GM23338 (cell line): ENCODE results near the gene HTR4. TPM values are rescaled to one million over a fixed set of nuclear protein-coding genes. Genes with fewer than 3 reads are reported as not detected.

Experiments
- ATAC-seq: fragments of 200-7000 bp; cut with Tn5 transposase; 3 replicates; pipeline ENCODE4 v1.9.1; 2020
- DNase-seq: peaks from one replicate; pipeline ENCODE4 v3.0.0-alpha.2; 2015; ENCODE audit warnings: low spot score
- H2AFZ ChIP-seq: fragments of 200-600 bp; sonication (generic); 2 replicates; pipeline ENCODE4 v1.8.0; 2016; ENCODE audit warnings: antibody characterized with exemption, mild to moderate bottlenecking, moderate library complexity
- H3F3A ChIP-seq: fragments of 200-600 bp; sonication (generic); replicated peaks from 2 replicates; pipeline ENCODE4 v1.8.0; 2017; ENCODE audit warnings: antibody characterized with exemption, mixed run types, low read depth
- H3K27ac ChIP-seq: fragments of 200-600 bp; sonication (generic); 2 replicates; pipeline ENCODE4 v1.6.1; 2016; ENCODE audit warnings: low read depth
- H3K27me3 ChIP-seq: fragments of 200-600 bp; sonication (generic); 2 replicates; pipeline ENCODE4 v1.8.0; 2016; ENCODE audit warnings: mild to moderate bottlenecking, mixed run types, moderate library complexity; ENCODE audit not compliant: insufficient read depth
- H3K36me3 ChIP-seq: fragments of 200-600 bp; sonication (generic); 2 replicates; pipeline ENCODE4 v1.8.0; 2016; ENCODE audit warnings: mild to moderate bottlenecking; ENCODE audit not compliant: insufficient read depth
- H3K4me1 ChIP-seq: fragments of 200-600 bp; sonication (generic); 2 replicates; pipeline ENCODE4 v1.8.0; 2016; ENCODE audit warnings: mild to moderate bottlenecking, moderate library complexity; ENCODE audit not compliant: insufficient read depth
- H3K4me2 ChIP-seq: fragments of 200-600 bp; sonication (generic); 2 replicates; pipeline ENCODE4 v1.7.1; 2017; ENCODE audit warnings: mixed run types
- H3K4me3 ChIP-seq: fragments of 200-600 bp; sonication (generic); 2 replicates; pipeline ENCODE4 v1.6.1; 2016; ENCODE audit warnings: mixed run types
- H3K79me2 ChIP-seq: fragments of 200-600 bp; sonication (generic); replicated peaks from 2 replicates; pipeline ENCODE4 v1.8.0; 2017; ENCODE audit warnings: mild to moderate bottlenecking; ENCODE audit not compliant: insufficient read depth
- H3K9me2 ChIP-seq: fragments of 200-600 bp; sonication (generic); 2 replicates; pipeline ENCODE4 v1.8.0; 2017; ENCODE audit not compliant: insufficient read depth
- H4K20me1 ChIP-seq: fragments of 200-600 bp; sonication (generic); replicated peaks from 2 replicates; pipeline ENCODE4 v1.8.0; 2017; ENCODE audit warnings: mild to moderate bottlenecking; ENCODE audit not compliant: insufficient read depth
- H3K27ac Mint-ChIP-seq: 2 replicates; pipeline ENCODE4 v1.8.0; 2020; ENCODE audit warnings: inconsistent platforms, mild to moderate bottlenecking, moderate library complexity, mixed read lengths
- H3K27me3 Mint-ChIP-seq: 3 replicates; pipeline ENCODE4 v1.8.0; 2022; ENCODE audit warnings: low read depth, mild to moderate bottlenecking, moderate library complexity, mixed read lengths, inconsistent platforms; ENCODE audit not compliant: insufficient read depth, poor library complexity
- H3K36me3 Mint-ChIP-seq: 3 replicates; pipeline ENCODE4 v1.8.0; 2021; ENCODE audit warnings: low read depth, mild to moderate bottlenecking, inconsistent platforms, moderate library complexity, mixed read lengths
- H3K4me1 Mint-ChIP-seq: 3 replicates; pipeline ENCODE4 v1.8.0; 2020; ENCODE audit warnings: mild to moderate bottlenecking, inconsistent platforms, mixed read lengths
- H3K4me3 Mint-ChIP-seq: 3 replicates; pipeline ENCODE4 v1.8.0; 2021; ENCODE audit warnings: moderate library complexity, mild to moderate bottlenecking, inconsistent platforms, mixed read lengths
- H3K9me3 Mint-ChIP-seq: 3 replicates; pipeline ENCODE4 v1.8.0; 2020; ENCODE audit warnings: moderate library complexity, mild to moderate bottlenecking, inconsistent platforms, mixed read lengths
- CREB1 ChIP-seq: fragments of 250-450 bp; sonication (Bioruptor Pico); IDR thresholded peaks from 2 replicates; pipeline ENCODE4 v1.5.0; 2020; ENCODE audit warnings: low read depth, mild to moderate bottlenecking, moderate library complexity
- CTCF ChIP-seq, 2 experiments: fragments of 200-600 bp in 1 of 2; sonication (generic) in 1 of 2; conservative IDR thresholded peaks; 2 replicates each; pipeline versions ENCODE4 v1.5.1 to v1.6.1; 2016 to 2017; ENCODE audit warnings: antibody characterized with exemption in 2 of 2, low read depth in 2 of 2, mild to moderate bottlenecking in 2 of 2, moderate library complexity in 1 of 2
- EZH2 ChIP-seq: fragments of 200-600 bp; sonication (generic); IDR thresholded peaks from one replicate; pipeline ENCODE4 v1.8.0; 2017; ENCODE audit warnings: antibody characterized with exemption, mild to moderate bottlenecking, low read depth; ENCODE audit not compliant: unreplicated experiment
- NANOG ChIP-seq: IDR thresholded peaks from 2 replicates; pipeline ENCODE4 v1.6.1; 2016; ENCODE audit warnings: antibody characterized with exemption, borderline replicate concordance
- REST ChIP-seq: IDR thresholded peaks from one replicate; pipeline ENCODE4 v1.6.1; 2018; ENCODE audit warnings: antibody characterized with exemption; ENCODE audit not compliant: unreplicated experiment
- STAT1 ChIP-seq: IDR thresholded peaks from one replicate; pipeline ENCODE4 v1.6.1; 2016; ENCODE audit warnings: antibody characterized with exemption; ENCODE audit not compliant: unreplicated experiment
- ZNF114 ChIP-seq: fragments of 250-450 bp; sonication (Bioruptor Pico); IDR thresholded peaks from 2 replicates; pipeline ENCODE4 v1.5.0; 2020; ENCODE audit warnings: mild to moderate bottlenecking, moderate library complexity
- ZNF331 ChIP-seq: fragments of 250-450 bp; sonication (Bioruptor Pico); IDR thresholded peaks from 2 replicates; pipeline ENCODE4 v1.5.0; 2020; ENCODE audit warnings: low read depth, mild to moderate bottlenecking, moderate library complexity
- polyA plus RNA-seq: library from polyadenylated mRNA; unstranded; fragments of >200 nt; fragmentation: Nextera tagmentation; extraction: Ambion mirVana; gene quantifications from 2 replicates; pipeline ENCODE4 v1.2.1, GENCODE V29; 2016
- total RNA-seq: library from RNA; depleted of rRNA; stranded (reverse); fragments of >200 nt; shearing (Covaris generic); gene quantifications from 2 replicates; pipeline ENCODE4 v1.2.3, GENCODE V29; 2014
- TF ChIP-seq, protein P1 (sequence below): fragments of 250-450 bp; sonication (Bioruptor Pico); IDR thresholded peaks from 2 replicates; pipeline ENCODE4 v1.5.0; 2020; ENCODE audit warnings: mild to moderate bottlenecking, moderate library complexity

Gene HTR4
- total and polyA plus RNA-seq, 2 experiments from 2014 or later: 0.10 TPM; not detected in 1

GRCh38 chr5:148626081-148626613 is 28.2 kb downstream of the HTR4 start:
- TF ChIP-seq CREB1 (CRISPR knock-in tag) (no peak), CTCF (conservative IDR thresholded peaks at IDR 0.05; ENCODE audit: low read depth in 2 of 2) (no peak), ZNF114 (CRISPR knock-in tag) (no peak), ZNF331 (CRISPR knock-in tag) (no peak), STAT1 (no peak), EZH2 (no peak)
- no peaks in the 10 kb centered on the region for H3K4me1 Mint-ChIP-seq
- ATAC-seq (no peak), DNase-seq (no peak)
- H3K36me3 Mint-ChIP-seq: no peaks in the 10 kb centered on the region
- Histone ChIP-seq H4K20me1 (no peaks in the 10 kb centered on the region), H3F3A (no peaks in the 10 kb centered on the region), H3K4me2 (no peak overlapping the region), H3K9me2 (no peaks in the 10 kb centered on the region), H3K27ac (no peak overlapping the region), H3K4me3 (no peak overlapping the region), H3K36me3 (no peaks in the 10 kb centered on the region), H2AFZ (no peak overlapping the region), H3K27me3 (no peaks in the 10 kb centered on the region), H3K79me2 (no peaks in the 10 kb centered on the region), H3K4me1 (no peaks in the 10 kb centered on the region)
- H3K27me3 Mint-ChIP-seq: peaks cover 1% of the 10 kb centered on the region
- H3K9me3 Mint-ChIP-seq: no peaks in the 10 kb centered on the region
- no peak overlapping the region for H3K27ac Mint-ChIP-seq
- no peak overlapping the region for H3K4me3 Mint-ChIP-seq

- no peak overlapping the region for H3K27ac ChIP-seq
- H3F3A ChIP-seq: no peaks in the 10 kb centered on the region
- no peak overlapping the region for H3K4me2 ChIP-seq
- no peaks in the 10 kb centered on the region for H3K4me1 Mint-ChIP-seq
- H3K4me1 ChIP-seq: no peaks in the 10 kb centered on the region
- no peak overlapping the region for H3K4me3 ChIP-seq
- DNase-seq: no peak
- H3K27ac Mint-ChIP-seq: no peak overlapping the region
- H3K36me3 ChIP-seq: no peaks in the 10 kb centered on the region
- H3K79me2 ChIP-seq: no peaks in the 10 kb centered on the region
- no peak overlapping the region for H2AFZ ChIP-seq
- H3K9me2 ChIP-seq: no peaks in the 10 kb centered on the region
- H4K20me1 ChIP-seq: no peaks in the 10 kb centered on the region
- no peak for ATAC-seq
- no peaks in the 10 kb centered on the region for H3K36me3 Mint-ChIP-seq
- no peaks in the 10 kb centered on the region for H3K27me3 ChIP-seq
- H3K9me3 Mint-ChIP-seq: no peaks in the 10 kb centered on the region
- peaks cover 1% of the 10 kb centered on the region for H3K27me3 Mint-ChIP-seq
- H3K4me3 Mint-ChIP-seq: no peak overlapping the region
- TF ChIP-seq NANOG: no peak
- TF ChIP-seq ZNF331 (CRISPR knock-in tag): no peak
- TF ChIP-seq, protein P1, sequence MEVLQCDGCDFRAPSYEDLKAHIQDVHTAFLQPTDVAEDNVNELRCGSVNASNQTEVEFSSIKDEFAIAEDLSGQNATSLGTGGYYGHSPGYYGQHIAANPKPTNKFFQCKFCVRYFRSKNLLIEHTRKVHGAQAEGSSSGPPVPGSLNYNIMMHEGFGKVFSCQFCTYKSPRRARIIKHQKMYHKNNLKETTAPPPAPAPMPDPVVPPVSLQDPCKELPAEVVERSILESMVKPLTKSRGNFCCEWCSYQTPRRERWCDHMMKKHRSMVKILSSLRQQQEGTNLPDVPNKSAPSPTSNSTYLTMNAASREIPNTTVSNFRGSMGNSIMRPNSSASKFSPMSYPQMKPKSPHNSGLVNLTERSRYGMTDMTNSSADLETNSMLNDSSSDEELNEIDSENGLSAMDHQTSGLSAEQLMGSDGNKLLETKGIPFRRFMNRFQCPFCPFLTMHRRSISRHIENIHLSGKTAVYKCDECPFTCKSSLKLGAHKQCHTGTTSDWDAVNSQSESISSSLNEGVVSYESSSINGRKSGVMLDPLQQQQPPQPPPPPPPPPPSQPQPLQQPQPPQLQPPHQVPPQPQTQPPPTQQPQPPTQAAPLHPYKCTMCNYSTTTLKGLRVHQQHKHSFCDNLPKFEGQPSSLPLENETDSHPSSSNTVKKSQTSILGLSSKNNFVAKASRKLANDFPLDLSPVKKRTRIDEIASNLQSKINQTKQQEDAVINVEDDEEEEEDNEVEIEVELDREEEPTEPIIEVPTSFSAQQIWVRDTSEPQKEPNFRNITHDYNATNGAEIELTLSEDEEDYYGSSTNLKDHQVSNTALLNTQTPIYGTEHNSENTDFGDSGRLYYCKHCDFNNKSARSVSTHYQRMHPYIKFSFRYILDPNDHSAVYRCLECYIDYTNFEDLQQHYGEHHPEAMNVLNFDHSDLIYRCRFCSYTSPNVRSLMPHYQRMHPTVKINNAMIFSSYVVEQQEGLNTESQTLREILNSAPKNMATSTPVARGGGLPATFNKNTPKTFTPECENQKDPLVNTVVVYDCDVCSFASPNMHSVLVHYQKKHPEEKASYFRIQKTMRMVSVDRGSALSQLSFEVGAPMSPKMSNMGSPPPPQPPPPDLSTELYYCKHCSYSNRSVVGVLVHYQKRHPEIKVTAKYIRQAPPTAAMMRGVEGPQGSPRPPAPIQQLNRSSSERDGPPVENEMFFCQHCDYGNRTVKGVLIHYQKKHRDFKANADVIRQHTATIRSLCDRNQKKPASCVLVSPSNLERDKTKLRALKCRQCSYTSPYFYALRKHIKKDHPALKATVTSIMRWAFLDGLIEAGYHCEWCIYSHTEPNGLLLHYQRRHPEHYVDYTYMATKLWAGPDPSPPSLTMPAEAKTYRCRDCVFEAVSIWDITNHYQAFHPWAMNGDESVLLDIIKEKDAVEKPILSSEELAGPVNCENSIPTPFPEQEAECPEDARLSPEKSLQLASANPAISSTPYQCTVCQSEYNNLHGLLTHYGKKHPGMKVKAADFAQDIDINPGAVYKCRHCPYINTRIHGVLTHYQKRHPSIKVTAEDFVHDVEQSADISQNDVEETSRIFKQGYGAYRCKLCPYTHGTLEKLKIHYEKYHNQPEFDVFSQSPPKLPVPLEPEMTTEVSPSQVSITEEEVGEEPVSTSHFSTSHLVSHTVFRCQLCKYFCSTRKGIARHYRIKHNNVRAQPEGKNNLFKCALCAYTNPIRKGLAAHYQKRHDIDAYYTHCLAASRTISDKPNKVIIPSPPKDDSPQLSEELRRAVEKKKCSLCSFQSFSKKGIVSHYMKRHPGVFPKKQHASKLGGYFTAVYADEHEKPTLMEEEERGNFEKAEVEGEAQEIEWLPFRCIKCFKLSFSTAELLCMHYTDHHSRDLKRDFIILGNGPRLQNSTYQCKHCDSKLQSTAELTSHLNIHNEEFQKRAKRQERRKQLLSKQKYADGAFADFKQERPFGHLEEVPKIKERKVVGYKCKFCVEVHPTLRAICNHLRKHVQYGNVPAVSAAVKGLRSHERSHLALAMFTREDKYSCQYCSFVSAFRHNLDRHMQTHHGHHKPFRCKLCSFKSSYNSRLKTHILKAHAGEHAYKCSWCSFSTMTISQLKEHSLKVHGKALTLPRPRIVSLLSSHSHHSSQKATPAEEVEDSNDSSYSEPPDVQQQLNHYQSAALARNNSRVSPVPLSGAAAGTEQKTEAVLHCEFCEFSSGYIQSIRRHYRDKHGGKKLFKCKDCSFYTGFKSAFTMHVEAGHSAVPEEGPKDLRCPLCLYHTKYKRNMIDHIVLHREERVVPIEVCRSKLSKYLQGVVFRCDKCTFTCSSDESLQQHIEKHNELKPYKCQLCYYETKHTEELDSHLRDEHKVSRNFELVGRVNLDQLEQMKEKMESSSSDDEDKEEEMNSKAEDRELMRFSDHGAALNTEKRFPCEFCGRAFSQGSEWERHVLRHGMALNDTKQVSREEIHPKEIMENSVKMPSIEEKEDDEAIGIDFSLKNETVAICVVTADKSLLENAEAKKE (CRISPR knock-in tag): no peak
- TF ChIP-seq REST: no peak
These were observed 29.1 kb downstream of the HTR4 start for GRCh38 chr5:148625250-148625649.
